22Rv1 (cell line): ENCODE results near the gene CCDC91.

Experiments
- ZFX ChIP-seq: fragments of 450-650 bp; IDR thresholded peaks from 2 replicates; pipeline ENCODE4 v1.6.1; 2017; ENCODE audit warnings: antibody characterized with exemption, borderline replicate concordance
- TF ChIP-seq, protein P1 (sequence below): fragments of 450-650 bp; IDR thresholded peaks from 2 replicates; pipeline ENCODE4 v1.5.1; 2017; ENCODE audit warnings: mild to moderate bottlenecking

DNA sequence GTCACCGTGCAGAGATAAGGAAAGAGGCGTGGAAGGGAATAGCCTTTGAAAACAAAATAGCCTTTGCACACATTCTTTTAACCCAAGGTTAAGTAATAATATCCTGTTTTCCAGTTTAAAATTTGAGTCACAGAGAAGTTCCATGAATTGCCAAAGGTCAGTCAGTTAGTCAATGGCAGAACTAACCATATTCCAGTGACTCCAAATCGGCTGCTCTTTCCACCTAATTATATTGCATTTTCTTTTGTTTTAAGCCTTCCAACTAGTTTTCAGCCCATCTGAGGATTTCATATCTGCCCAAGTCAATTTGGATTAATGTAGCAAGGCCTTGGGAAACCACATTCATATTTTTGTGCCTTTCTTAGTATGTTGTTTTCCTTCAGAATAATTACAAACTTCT is 373.0 kb downstream of the CCDC91 start:
- TF ChIP-seq, protein P1, sequence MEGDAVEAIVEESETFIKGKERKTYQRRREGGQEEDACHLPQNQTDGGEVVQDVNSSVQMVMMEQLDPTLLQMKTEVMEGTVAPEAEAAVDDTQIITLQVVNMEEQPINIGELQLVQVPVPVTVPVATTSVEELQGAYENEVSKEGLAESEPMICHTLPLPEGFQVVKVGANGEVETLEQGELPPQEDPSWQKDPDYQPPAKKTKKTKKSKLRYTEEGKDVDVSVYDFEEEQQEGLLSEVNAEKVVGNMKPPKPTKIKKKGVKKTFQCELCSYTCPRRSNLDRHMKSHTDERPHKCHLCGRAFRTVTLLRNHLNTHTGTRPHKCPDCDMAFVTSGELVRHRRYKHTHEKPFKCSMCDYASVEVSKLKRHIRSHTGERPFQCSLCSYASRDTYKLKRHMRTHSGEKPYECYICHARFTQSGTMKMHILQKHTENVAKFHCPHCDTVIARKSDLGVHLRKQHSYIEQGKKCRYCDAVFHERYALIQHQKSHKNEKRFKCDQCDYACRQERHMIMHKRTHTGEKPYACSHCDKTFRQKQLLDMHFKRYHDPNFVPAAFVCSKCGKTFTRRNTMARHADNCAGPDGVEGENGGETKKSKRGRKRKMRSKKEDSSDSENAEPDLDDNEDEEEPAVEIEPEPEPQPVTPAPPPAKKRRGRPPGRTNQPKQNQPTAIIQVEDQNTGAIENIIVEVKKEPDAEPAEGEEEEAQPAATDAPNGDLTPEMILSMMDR: no peak
- TF ChIP-seq ZFX: no peak
